ENCODE data around the gene RHBDD2. TPM values are rescaled to one million over a fixed set of nuclear protein-coding genes. Genes with fewer than 3 reads are reported as not detected.
"Not testable (repeated sequence)": the region's sequence is repeated elsewhere in the genome, so short reads cannot be mapped to it uniquely, and the experiment has no call there.

Gene RHBDD2
- polyA plus RNA-seq: 100 to 1,000 TPM in 2 of 3 donors, 10 to 100 TPM in 1; 79.5 to 161 (median 104) TPM

- Mint-ChIP-seq H3K27me3 (ENCODE audit: low read depth in 3 of 3) (peaks cover 0 to 4% (median 0%) of the 10 kb centered on the region in 3 donors), H3K4me1 (peaks cover 22 to 31% of the 10 kb centered on the region in 2 donors), H3K4me3 (peak within 1 kb of the TSS; percentile 96 to 99 (median 97)), H3K36me3 (peaks cover 0 to 8% (median 3%) of the 10 kb centered on the region in 3 donors), H3K27ac (peak within 1 kb of the TSS; percentile 92 to 97 (median 95)), H3K9me3 (no peaks in the 10 kb centered on the region)
- peak; percentile 88 to 94 (median 91) for DNase-seq
Measured at GRCh38 chr7:75878769-75879611, at the start of gene RHBDD2. TSS of gene RHBDD2 (plus strand) at chr7:75879034. CDS start at chr7:75879083, 49 bp downstream.

GRCh38 chr7:75829656-75830055 is 49.2 kb upstream of the RHBDD2 start:
- not testable (repeated sequence) for H3K36me3 Mint-ChIP-seq; H3K27me3 Mint-ChIP-seq (ENCODE audit: low read depth in 3 of 3); H3K9me3 Mint-ChIP-seq; DNase-seq; H3K4me1 Mint-ChIP-seq; H3K4me3 Mint-ChIP-seq
- H3K27ac Mint-ChIP-seq: peak overlapping the region in 1 of 6 donors; percentile 61

- peaks cover 0 to 1% (median 0%) of the 10 kb centered on the region in 3 donors for H3K27me3 Mint-ChIP-seq (ENCODE audit: low read depth in 3 of 3)
- H3K9me3 Mint-ChIP-seq: no peaks in the 10 kb centered on the region
- no peaks in the 10 kb centered on the region for H3K36me3 Mint-ChIP-seq
- no peaks in the 10 kb centered on the region for H3K4me1 Mint-ChIP-seq
- no peak overlapping the region for H3K4me3 Mint-ChIP-seq
- DNase-seq: no peak
- H3K27ac Mint-ChIP-seq: no peak overlapping the region
Measured at GRCh38 chr7:75830978-75831377, 47.9 kb upstream of the RHBDD2 start.

GRCh38 chr7:75833662-75834061 is 45.2 kb upstream of the RHBDD2 start:
- not testable (repeated sequence) for H3K4me1 Mint-ChIP-seq; DNase-seq; H3K27ac Mint-ChIP-seq; H3K4me3 Mint-ChIP-seq; H3K27me3 Mint-ChIP-seq (ENCODE audit: low read depth in 3 of 3); H3K36me3 Mint-ChIP-seq; H3K9me3 Mint-ChIP-seq

- Mint-ChIP-seq H3K4me1 (no peaks in the 10 kb centered on the region), H3K27me3 (ENCODE audit: low read depth in 3 of 3) (peaks cover 0 to 4% (median 0%) of the 10 kb centered on the region in 3 donors), H3K9me3 (peaks cover 0 to 1% (median 0%) of the 10 kb centered on the region in 6 donors), H3K27ac (no peak overlapping the region), H3K4me3 (no peak overlapping the region), H3K36me3 (no peaks in the 10 kb centered on the region)
- DNase-seq: no peak
Measured at GRCh38 chr7:75835688-75836285, 43.0 kb upstream of the RHBDD2 start.

- Mint-ChIP-seq H3K27ac (no peak overlapping the region), H3K4me3 (no peak overlapping the region), H3K4me1 (no peaks in the 10 kb centered on the region), H3K27me3 (ENCODE audit: low read depth in 3 of 3) (peaks cover 0 to 4% (median 0%) of the 10 kb centered on the region in 3 donors), H3K9me3 (peaks cover 0 to 1% (median 0%) of the 10 kb centered on the region in 6 donors), H3K36me3 (no peaks in the 10 kb centered on the region)
- no peak for DNase-seq
Measured at GRCh38 chr7:75836798-75837197, 42.0 kb upstream of the RHBDD2 start.

GRCh38 chr7:75838281-75838930 is 40.4 kb upstream of the RHBDD2 start:
- not testable (repeated sequence) for DNase-seq; H3K27me3 Mint-ChIP-seq (ENCODE audit: low read depth in 3 of 3); H3K4me1 Mint-ChIP-seq; H3K9me3 Mint-ChIP-seq; H3K4me3 Mint-ChIP-seq; H3K36me3 Mint-ChIP-seq
- H3K27ac Mint-ChIP-seq: peak overlapping the region in 1 of 6 donors; percentile 46

GRCh38 chr7:75840029-75840428 is 38.8 kb upstream of the RHBDD2 start:
- Mint-ChIP-seq H3K4me1 (no peaks in the 10 kb centered on the region), H3K27ac (no peak overlapping the region), H3K27me3 (ENCODE audit: low read depth in 3 of 3) (peaks cover 0 to 3% (median 3%) of the 10 kb centered on the region in 3 donors), H3K4me3 (no peak overlapping the region), H3K9me3 (peaks cover 0 to 1% (median 0%) of the 10 kb centered on the region in 6 donors), H3K36me3 (no peaks in the 10 kb centered on the region)
- no peak for DNase-seq

- Mint-ChIP-seq H3K27ac (no peak overlapping the region), H3K9me3 (peaks cover 0 to 1% (median 0%) of the 10 kb centered on the region in 6 donors), H3K27me3 (ENCODE audit: low read depth in 3 of 3) (peaks cover 0 to 5% (median 3%) of the 10 kb centered on the region in 3 donors), H3K36me3 (no peaks in the 10 kb centered on the region), H3K4me3 (no peak overlapping the region), H3K4me1 (no peaks in the 10 kb centered on the region)
- no peak for DNase-seq
Measured at GRCh38 chr7:75842836-75843446, 35.9 kb upstream of the RHBDD2 start.

GRCh38 chr7:75843613-75844116 is 35.2 kb upstream of the RHBDD2 start:
- no peak for DNase-seq
- Mint-ChIP-seq H3K4me3 (no peak overlapping the region), H3K27ac (no peak overlapping the region), H3K4me1 (no peaks in the 10 kb centered on the region), H3K27me3 (ENCODE audit: low read depth in 3 of 3) (peaks cover 0 to 3% (median 2%) of the 10 kb centered on the region in 3 donors), H3K36me3 (no peaks in the 10 kb centered on the region), H3K9me3 (no peaks in the 10 kb centered on the region)

GRCh38 chr7:75844158-75844557 is 34.7 kb upstream of the RHBDD2 start:
- H3K4me1 Mint-ChIP-seq: no peaks in the 10 kb centered on the region
- H3K27me3 Mint-ChIP-seq (ENCODE audit: low read depth in 3 of 3): peaks cover 0 to 5% (median 3%) of the 10 kb centered on the region in 3 donors
- no peaks in the 10 kb centered on the region for H3K36me3 Mint-ChIP-seq
- H3K4me3 Mint-ChIP-seq: no peak overlapping the region
- DNase-seq: no peak
- H3K27ac Mint-ChIP-seq: no peak overlapping the region
- H3K9me3 Mint-ChIP-seq: no peaks in the 10 kb centered on the region

- H3K27ac Mint-ChIP-seq; H3K4me1 Mint-ChIP-seq; H3K27me3 Mint-ChIP-seq (ENCODE audit: low read depth in 3 of 3); H3K9me3 Mint-ChIP-seq; DNase-seq; H3K4me3 Mint-ChIP-seq; H3K36me3 Mint-ChIP-seq: not testable (repeated sequence)
Measured at GRCh38 chr7:75845132-75845531, 33.7 kb upstream of the RHBDD2 start.

- DNase-seq: no peak
- no peaks in the 10 kb centered on the region for H3K4me1 Mint-ChIP-seq
Measured at GRCh38 chr7:75847707-75848106, 31.1 kb upstream of the RHBDD2 start.

More at GRCh38 chr7:75847707-75848106, 31.1 kb upstream of the RHBDD2 start:
- Mint-ChIP-seq H3K4me3 (no peak overlapping the region), H3K36me3 (no peaks in the 10 kb centered on the region), H3K27me3 (ENCODE audit: low read depth in 3 of 3) (peaks cover 0 to 5% (median 2%) of the 10 kb centered on the region in 3 donors), H3K9me3 (no peaks in the 10 kb centered on the region), H3K27ac (no peak overlapping the region)
